Dendritic cell treated with granulocyte-macrophage colony-stimulating factor and Interleukin-4, amounts not matched to agents 40 ng/mL and 50 ng/mL, for 4 days (primary cell): ENCODE data around the gene FCGR3A.
A peak's percentile ranks its signal among the peaks of the same experiment; 100 is the strongest.
"Not testable (repeated sequence)": the region's sequence is repeated elsewhere in the genome, so short reads cannot be mapped to it uniquely, and the experiment has no call there.

Experiments used
- H3K27ac Mint-ChIP-seq: one replicate; pipeline ENCODE4 v1.8.0; 2022; ENCODE audit warnings: mild to moderate bottlenecking, mixed read lengths
- H3K27me3 Mint-ChIP-seq: one replicate; pipeline ENCODE4 v1.8.0; 2022; ENCODE audit warnings: mild to moderate bottlenecking, mixed read lengths
- H3K36me3 Mint-ChIP-seq: one replicate; pipeline ENCODE4 v1.8.0; 2022; ENCODE audit warnings: low read depth, mixed read lengths
- H3K4me1 Mint-ChIP-seq: one replicate; pipeline ENCODE4 v1.8.0; 2022; ENCODE audit warnings: low read depth, mixed read lengths
- H3K4me3 Mint-ChIP-seq: one replicate; pipeline ENCODE4 v1.8.0; 2022; ENCODE audit warnings: mild to moderate bottlenecking, moderate library complexity, mixed read lengths
- H3K9me3 Mint-ChIP-seq: one replicate; pipeline ENCODE4 v1.8.0; 2022; ENCODE audit warnings: mixed read lengths
- intact Hi-C: fragments of 100-400 bp; cut with micrococcal nuclease; formaldehyde crosslinking; loops from one replicate; pipeline ENCODE4 v1.15.0; 2022

Gene FCGR3A

DNA sequence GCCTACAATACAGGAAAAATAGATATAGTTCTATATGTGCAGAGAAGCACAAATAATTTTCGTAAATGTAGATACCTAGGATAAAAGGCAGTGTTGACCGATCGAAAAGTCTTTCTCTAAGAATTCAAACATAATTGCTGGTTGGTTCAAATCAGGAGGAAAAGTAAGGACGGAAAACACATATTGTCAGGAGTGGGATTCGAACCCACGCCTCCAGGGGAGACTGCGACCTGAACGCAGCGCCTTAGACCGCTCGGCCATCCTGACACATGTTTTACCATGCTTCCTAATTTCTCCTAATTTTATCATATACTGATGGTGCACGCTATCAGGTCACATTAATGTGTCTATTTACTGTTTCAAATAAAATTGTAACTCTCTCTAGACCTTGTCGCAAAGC lies 19.5 kb downstream of the FCGR3A start:
- H3K4me3 Mint-ChIP-seq: peak overlapping the region; percentile 78

DNA sequence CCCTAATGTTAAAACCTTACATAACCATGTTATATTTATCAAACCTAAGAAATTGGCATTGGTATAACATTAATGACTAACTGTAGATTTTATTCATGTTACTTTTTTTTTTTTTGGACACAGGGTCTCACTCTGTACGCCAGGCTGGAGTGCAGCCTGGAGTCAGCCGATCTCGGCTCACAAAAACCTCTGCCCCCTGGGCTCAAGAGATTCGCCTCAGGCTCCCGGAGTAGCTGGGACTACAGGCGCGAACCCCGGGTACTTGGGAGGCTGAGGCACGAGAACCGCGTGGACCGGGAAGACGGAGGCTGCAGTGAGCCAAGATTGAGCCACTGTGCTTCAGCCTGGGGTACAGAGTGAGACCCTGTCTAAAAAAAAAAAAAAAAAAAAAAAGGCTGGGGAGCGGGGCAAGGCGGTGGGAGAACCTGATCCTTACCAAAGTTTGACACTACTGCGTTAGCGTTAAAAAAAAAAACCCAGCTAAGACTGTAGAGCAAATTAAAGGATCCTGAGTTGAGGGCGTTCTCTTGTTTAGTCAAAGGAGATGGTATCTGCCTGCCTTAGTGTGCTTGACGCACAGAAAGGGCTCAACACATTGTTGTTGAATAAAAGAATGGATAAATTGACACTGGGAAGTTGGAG lies 20.0 kb downstream of the FCGR3A start:
- H3K9me3 Mint-ChIP-seq: not testable (repeated sequence)
- peak overlapping the region; percentile 94 for H3K27ac Mint-ChIP-seq

More for the DNA sequence above, 19.5 kb downstream of the FCGR3A start:
- intact Hi-C loops: loop anchor here (10.0 kb wide), 1 partner anchor 45 kb away; no protein-coding TSS in a partner anchor
- H3K4me1 Mint-ChIP-seq: peaks cover 50% of the 10 kb centered on the region
- H3K9me3 Mint-ChIP-seq, H3K36me3 Mint-ChIP-seq, H3K27me3 Mint-ChIP-seq: not testable (repeated sequence)
- peak overlapping the region; percentile 94 for H3K27ac Mint-ChIP-seq

DNA sequence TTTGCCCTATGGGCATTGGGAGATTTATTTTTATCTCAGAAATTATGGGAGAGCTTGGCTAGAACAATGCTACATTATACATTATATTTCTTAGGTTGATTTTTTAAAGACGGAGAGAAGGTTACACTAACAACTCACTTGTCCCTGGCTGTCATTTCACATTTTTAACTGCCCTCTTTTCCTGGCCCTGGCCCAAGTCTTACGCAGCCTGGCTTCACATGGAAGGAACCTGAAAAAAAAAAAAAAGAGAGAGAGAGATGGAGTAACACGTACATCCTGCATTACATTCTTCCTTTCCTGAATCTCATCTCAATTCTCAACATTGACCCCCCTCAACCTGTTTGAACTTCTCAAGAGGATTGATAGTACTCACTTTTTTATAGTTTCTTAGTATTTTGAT lies 21.1 kb downstream of the FCGR3A start:
- H3K36me3 Mint-ChIP-seq: peaks cover 11% of the 10 kb centered on the region
- H3K9me3 Mint-ChIP-seq, intact Hi-C loops, H3K4me3 Mint-ChIP-seq, H3K27me3 Mint-ChIP-seq: not testable (repeated sequence)
- H3K27ac Mint-ChIP-seq: peak overlapping the region; percentile 51
- peaks cover 56% of the 10 kb centered on the region for H3K4me1 Mint-ChIP-seq

More for the DNA sequence above, 20.0 kb downstream of the FCGR3A start:
- not testable (repeated sequence) for H3K36me3 Mint-ChIP-seq, H3K27me3 Mint-ChIP-seq
- intact Hi-C loops: loop anchor here (10.0 kb wide), 1 partner anchor 45 kb away; no protein-coding TSS in a partner anchor
- peaks cover 54% of the 10 kb centered on the region for H3K4me1 Mint-ChIP-seq
- H3K4me3 Mint-ChIP-seq: peak overlapping the region; percentile 78

DNA sequence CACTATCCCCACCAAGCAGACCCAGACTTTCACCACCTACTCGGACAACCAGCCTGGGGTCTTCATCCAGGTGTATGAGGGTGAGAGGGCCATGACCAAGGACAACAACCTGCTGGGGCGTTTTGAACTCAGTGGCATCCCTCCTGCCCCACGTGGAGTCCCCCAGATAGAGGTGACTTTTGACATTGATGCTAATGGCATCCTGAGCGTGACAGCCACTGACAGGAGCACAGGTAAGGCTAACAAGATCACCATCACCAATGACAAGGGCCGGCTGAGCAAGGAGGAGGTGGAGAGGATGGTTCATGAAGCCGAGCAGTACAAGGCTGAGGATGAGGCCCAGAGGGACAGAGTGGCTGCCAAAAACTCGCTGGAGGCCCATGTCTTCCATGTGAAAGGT lies 23.7 kb downstream of the FCGR3A start:
- peaks cover 38% of the 10 kb centered on the region for H3K36me3 Mint-ChIP-seq
- H3K27me3 Mint-ChIP-seq, intact Hi-C loops, H3K9me3 Mint-ChIP-seq: not testable (repeated sequence)
- peak overlapping the region; percentile 87 for H3K27ac Mint-ChIP-seq
- peaks cover 47% of the 10 kb centered on the region for H3K4me1 Mint-ChIP-seq
- peak overlapping the region; percentile 73 for H3K4me3 Mint-ChIP-seq

DNA sequence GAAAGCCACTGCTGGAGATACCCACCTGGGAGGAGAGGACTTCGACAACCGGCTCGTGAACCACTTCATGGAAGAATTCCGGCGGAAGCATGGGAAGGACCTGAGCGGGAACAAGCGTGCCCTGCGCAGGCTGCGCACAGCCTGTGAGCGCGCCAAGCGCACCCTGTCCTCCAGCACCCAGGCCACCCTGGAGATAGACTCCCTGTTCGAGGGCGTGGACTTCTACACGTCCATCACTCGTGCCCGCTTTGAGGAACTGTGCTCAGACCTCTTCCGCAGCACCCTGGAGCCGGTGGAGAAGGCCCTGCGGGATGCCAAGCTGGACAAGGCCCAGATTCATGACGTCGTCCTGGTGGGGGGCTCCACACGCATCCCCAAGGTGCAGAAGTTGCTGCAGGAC lies 24.3 kb downstream of the FCGR3A start:
- H3K9me3 Mint-ChIP-seq, H3K27me3 Mint-ChIP-seq, intact Hi-C loops: not testable (repeated sequence)
- Mint-ChIP-seq H3K4me3 (peak overlapping the region; percentile 73), H3K4me1 (peaks cover 52% of the 10 kb centered on the region), H3K27ac (peak overlapping the region; percentile 87), H3K36me3 (peaks cover 44% of the 10 kb centered on the region)

DNA sequence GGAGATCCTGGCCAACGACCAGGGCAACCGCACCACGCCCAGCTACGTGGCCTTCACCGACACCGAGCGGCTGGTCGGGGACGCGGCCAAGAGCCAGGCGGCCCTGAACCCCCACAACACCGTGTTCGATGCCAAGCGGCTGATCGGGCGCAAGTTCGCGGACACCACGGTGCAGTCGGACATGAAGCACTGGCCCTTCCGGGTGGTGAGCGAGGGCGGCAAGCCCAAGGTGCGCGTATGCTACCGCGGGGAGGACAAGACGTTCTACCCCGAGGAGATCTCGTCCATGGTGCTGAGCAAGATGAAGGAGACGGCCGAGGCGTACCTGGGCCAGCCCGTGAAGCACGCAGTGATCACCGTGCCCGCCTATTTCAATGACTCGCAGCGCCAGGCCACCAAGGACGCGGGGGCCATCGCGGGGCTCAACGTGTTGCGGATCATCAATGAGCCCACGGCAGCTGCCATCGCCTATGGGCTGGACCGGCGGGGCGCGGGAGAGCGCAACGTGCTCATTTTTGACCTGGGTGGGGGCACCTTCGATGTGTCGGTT lies 24.8 kb downstream of the FCGR3A start:
- peaks cover 50% of the 10 kb centered on the region for H3K4me1 Mint-ChIP-seq
- H3K27me3 Mint-ChIP-seq, intact Hi-C loops, H3K9me3 Mint-ChIP-seq: not testable (repeated sequence)
- H3K36me3 Mint-ChIP-seq: peaks cover 49% of the 10 kb centered on the region
- peak overlapping the region; percentile 77 for H3K4me3 Mint-ChIP-seq
- peak overlapping the region; percentile 87 for H3K27ac Mint-ChIP-seq

DNA sequence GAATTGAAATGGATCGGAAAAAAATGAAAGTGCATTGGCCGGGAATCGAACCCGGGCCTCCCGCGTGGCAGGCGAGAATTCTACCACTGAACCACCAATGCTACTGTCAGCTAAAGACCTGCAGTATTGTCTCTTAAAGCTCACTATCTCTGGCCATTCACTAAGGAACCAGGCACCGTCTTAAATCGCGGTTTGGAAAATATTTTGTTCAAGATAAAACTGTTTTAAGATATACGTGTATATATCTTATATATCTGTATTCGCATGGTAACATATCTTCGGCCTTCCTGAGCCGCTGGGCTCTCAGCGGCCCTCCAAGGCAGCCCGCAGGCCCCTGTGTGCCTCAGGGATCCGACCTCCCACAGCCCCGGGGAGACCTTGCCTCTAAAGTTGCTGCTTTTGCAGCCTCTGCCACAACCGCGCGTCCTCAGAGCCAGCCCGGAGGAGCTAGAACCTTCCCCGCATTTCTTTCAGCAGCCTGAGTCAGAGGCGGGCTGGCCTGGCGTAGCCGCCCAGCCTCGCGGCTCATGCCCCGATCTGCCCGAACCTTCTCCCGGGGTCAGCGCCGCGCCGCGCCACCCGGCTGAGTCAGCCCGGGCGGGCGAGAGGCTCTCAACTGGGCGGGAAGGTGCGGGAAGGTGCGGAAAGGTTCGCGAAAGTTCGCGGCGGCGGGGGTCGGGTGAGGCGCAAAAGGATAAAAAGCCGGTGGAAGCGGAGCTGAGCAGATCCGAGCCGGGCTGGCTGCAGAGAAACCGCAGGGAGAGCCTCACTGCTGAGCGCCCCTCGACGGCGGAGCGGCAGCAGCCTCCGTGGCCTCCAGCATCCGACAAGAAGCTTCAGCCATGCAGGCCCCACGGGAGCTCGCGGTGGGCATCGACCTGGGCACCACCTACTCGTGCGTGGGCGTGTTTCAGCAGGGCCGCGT lies 25.5 kb downstream of the FCGR3A start, which contains the start of gene HSPA6:
Gene HSPA6, plus strand, starts transcription at position 724 of the 925 bp plus-strand sequence. Its CDS starts 119 bp downstream, at position 843.
- Mint-ChIP-seq H3K4me3 (peak within 1 kb of the TSS; percentile 77), H3K4me1 (peaks cover 44% of the 10 kb centered on the region), H3K27ac (peak within 1 kb of the TSS; percentile 87), H3K36me3 (peaks cover 56% of the 10 kb centered on the region)
- H3K9me3 Mint-ChIP-seq, H3K27me3 Mint-ChIP-seq, intact Hi-C loops: not testable (repeated sequence)

DNA sequence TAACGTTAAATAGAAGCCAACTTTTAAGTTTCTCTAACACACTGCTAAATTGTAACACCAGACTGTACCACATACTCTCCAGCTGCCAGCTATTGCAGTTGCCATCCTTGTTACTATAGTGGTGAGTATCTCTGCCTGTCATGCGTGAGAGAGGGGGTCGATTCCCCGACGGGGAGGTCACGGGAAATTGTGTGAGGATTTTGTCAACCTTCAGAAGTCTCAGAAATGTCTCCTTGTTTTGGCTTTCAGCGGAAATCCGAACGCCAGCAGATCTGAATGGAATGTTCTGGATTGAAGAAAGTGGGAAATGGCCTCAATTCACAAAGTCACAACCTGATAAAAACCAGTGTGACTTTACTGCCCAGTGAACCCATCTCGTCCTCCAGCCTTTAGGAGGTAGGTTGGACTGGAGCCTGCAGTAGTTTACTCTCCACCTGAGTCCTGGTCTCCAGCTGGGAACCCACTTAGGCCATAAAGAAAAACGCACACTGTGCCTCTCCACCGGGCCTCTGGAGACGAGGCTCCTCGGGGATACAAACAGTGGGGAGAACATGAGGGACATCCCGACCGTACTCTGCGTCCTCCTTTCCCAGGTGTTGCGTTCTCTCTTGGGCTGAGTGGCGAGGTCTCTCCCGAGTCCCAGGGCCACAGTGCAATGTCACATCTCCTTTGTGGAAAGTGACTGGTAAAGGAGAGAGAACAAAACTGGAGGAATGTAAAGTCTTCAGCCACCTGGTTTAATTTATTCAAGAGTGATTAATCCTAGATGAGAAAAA lies 26.4 kb downstream of the FCGR3A start:
- H3K27me3 Mint-ChIP-seq, H3K9me3 Mint-ChIP-seq, intact Hi-C loops: not testable (repeated sequence)
- H3K36me3 Mint-ChIP-seq: peaks cover 65% of the 10 kb centered on the region
- H3K27ac Mint-ChIP-seq: peak overlapping the region; percentile 87
- peak overlapping the region; percentile 77 for H3K4me3 Mint-ChIP-seq
- peaks cover 44% of the 10 kb centered on the region for H3K4me1 Mint-ChIP-seq

DNA sequence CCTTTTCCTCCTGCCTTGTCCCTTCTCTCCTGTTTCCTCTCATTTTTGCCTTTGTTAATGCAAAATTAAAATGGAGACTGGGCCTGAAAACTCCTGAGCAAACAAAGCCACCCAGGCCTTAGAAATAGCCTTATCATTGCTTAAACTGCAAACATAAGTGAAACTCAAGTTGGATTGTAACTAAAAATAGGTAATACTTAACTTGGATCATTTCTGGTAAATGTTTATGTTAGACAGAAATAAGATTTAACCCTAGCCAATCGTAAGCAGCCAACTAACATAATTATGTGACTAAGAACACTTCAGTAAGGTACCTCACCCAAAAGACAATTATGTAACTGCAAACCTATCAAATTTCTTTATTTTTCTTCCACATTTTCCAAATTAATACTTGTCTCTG lies 35.7 kb downstream of the FCGR3A start:
- Mint-ChIP-seq H3K36me3 (peaks cover 65% of the 10 kb centered on the region), H3K4me1 (peaks cover 51% of the 10 kb centered on the region), H3K27ac (peak overlapping the region; percentile 60)
- intact Hi-C loops, H3K9me3 Mint-ChIP-seq, H3K4me3 Mint-ChIP-seq, H3K27me3 Mint-ChIP-seq: not testable (repeated sequence)

DNA sequence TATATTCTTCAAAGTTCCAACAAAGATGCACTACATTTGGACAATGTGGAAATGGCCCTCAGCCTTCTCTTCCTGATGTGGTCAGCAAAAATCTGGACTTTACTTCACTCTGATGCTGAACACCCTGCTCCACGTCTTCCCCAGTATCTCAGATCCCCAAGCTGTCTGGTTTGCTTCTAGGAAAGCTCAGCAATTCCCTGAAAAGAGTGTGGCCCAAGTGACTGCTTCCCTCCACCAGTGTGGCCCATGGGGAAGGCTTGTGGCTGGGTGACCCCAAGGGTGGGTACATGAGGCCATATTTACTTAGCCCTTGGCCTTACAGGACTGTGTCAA lies 36.2 kb downstream of the FCGR3A start:
- H3K27me3 Mint-ChIP-seq, H3K4me3 Mint-ChIP-seq, H3K9me3 Mint-ChIP-seq, intact Hi-C loops: not testable (repeated sequence)
- Mint-ChIP-seq H3K27ac (peak overlapping the region; percentile 60), H3K4me1 (peaks cover 55% of the 10 kb centered on the region), H3K36me3 (peaks cover 65% of the 10 kb centered on the region)

DNA sequence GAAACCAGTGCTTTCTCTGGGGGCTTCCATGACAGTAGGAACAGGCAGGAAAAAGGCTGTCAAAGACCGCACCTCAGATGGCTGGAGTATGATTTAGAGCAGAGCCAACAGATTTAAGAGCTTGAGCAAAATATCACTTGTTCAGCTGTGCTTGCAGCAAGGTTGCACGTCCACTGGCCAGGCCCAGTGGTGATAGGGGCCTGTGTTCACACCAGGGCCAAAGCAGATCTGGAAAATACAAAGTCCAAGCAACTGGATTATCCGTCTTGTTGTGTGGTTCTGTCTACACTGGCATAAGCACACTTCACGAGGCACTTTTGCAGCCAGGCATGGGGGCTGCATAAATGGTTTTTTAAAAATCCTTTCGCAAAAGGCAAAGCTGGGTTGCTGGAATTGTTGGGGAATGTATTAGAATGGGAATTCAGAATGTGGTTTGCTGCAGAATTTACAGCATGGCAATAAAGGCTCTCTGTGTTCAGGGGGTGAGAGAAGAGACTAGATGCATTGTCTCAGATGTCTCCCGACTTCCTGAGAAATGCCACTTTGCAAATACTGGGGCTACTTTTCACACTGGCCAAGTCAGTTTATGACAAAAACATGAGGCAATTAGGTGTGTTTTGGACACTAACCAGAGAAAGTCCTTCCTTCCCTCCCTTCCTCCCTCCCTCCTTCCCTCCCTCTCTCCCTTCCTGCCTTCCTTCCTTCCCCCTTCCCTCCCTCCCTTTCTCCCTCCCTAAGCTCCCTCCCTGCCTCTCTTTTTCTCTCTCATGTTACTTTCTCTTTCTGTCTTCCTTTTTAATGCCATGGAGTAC lies 36.8 kb downstream of the FCGR3A start:
- intact Hi-C loops, H3K27me3 Mint-ChIP-seq, H3K4me3 Mint-ChIP-seq, H3K9me3 Mint-ChIP-seq: not testable (repeated sequence)
- H3K36me3 Mint-ChIP-seq: peaks cover 65% of the 10 kb centered on the region
- H3K4me1 Mint-ChIP-seq: peaks cover 55% of the 10 kb centered on the region
- H3K27ac Mint-ChIP-seq: peak overlapping the region; percentile 71

DNA sequence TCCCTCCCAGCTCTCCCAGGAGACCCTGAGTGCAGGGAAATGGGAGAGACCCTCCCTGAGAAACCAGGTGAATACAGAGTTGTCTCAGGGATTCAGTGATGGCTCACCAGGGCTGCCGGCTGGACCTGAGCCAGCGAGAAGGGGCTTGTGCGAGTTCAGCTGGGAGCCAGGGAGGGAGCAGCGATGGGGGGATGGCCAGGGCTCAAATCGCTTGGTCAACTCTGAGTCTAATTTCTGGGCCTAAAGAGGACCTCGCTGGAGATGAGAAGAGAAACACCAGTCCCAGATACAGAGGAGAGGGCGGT lies 37.9 kb downstream of the FCGR3A start:
- Mint-ChIP-seq H3K4me3 (no peak overlapping the region), H3K27ac (peak overlapping the region; percentile 71), H3K9me3 (no peaks in the 10 kb centered on the region)

More for the DNA sequence above, 37.9 kb downstream of the FCGR3A start:
- intact Hi-C loops: no loop called here
- H3K27me3 Mint-ChIP-seq: no peaks in the 10 kb centered on the region
- H3K4me1 Mint-ChIP-seq: peaks cover 63% of the 10 kb centered on the region
- peaks cover 74% of the 10 kb centered on the region for H3K36me3 Mint-ChIP-seq
